ENCODE results near the gene RXYLT1.
A peak's percentile ranks its signal among the peaks of the same experiment; 100 is the strongest.

RXYLT1 gene

DNA sequence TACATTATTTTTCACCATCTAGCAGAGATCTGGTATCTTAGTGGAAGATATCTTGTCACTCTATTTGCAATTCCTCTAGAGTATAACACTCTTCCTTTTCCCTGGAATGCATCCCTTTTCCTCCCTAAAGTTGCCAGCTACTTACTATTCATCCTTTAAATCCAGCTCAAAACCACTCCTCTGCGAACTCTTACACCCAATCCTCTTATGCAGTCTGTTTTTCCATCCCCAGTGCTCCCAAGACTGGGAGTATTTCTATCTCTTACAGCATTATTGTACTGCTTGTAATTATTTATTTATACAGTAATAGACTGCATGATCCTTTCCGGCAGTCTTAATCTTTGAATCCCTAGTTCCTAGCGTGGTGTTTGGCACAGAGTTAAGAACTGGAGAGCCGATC lies 61.9 kb downstream of the RXYLT1 start:
- TF ChIP-seq FOXP2 (optimal IDR thresholded peaks at IDR 0.05; ENCODE audit: borderline replicate concordance, extremely low read depth, extremely low read length, insufficient read depth) (no peak), SIN3A (IDR thresholded peaks at IDR 0.05; ENCODE audit: borderline replicate concordance, insufficient read depth, low read length) (no peak), POLR2AphosphoS5 (IDR thresholded peaks at IDR 0.05; ENCODE audit: low read depth, low read length) (no peak)

DNA sequence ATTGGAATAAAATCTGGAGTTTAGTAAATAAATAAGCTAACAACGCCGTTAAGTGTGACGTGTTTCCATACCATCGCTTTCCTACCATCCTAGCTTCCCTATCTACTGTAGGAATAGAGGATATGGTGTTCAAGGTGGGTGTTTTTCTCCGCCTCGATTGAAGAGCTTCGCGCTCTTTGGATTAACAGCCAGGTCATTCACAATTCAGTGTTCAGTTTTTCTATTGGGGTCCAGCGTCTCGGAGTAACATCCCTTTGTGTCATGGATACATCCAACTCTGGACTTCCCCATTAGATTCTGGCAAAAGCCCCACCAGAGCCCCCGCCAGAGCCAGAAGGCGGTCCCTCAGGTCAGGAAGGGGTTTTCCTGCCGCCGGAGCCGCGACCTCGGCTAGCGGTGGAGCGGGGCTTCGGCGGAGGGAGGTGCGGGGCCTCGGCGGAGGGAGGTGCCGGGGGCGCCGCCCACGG lies 63.6 kb downstream of the RXYLT1 start:
- TF ChIP-seq, protein P1, sequence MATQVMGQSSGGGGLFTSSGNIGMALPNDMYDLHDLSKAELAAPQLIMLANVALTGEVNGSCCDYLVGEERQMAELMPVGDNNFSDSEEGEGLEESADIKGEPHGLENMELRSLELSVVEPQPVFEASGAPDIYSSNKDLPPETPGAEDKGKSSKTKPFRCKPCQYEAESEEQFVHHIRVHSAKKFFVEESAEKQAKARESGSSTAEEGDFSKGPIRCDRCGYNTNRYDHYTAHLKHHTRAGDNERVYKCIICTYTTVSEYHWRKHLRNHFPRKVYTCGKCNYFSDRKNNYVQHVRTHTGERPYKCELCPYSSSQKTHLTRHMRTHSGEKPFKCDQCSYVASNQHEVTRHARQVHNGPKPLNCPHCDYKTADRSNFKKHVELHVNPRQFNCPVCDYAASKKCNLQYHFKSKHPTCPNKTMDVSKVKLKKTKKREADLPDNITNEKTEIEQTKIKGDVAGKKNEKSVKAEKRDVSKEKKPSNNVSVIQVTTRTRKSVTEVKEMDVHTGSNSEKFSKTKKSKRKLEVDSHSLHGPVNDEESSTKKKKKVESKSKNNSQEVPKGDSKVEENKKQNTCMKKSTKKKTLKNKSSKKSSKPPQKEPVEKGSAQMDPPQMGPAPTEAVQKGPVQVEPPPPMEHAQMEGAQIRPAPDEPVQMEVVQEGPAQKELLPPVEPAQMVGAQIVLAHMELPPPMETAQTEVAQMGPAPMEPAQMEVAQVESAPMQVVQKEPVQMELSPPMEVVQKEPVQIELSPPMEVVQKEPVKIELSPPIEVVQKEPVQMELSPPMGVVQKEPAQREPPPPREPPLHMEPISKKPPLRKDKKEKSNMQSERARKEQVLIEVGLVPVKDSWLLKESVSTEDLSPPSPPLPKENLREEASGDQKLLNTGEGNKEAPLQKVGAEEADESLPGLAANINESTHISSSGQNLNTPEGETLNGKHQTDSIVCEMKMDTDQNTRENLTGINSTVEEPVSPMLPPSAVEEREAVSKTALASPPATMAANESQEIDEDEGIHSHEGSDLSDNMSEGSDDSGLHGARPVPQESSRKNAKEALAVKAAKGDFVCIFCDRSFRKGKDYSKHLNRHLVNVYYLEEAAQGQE (IDR thresholded peaks at IDR 0.05; ENCODE audit: insufficient read depth in 1 of 2, low read depth in 2 of 2, low read length in 2 of 2), result no peak
- TF ChIP-seq SIN3A (IDR thresholded peaks at IDR 0.05; ENCODE audit: borderline replicate concordance, insufficient read depth, low read length), result no peak
- TF ChIP-seq TAF1 (IDR thresholded peaks at IDR 0.05; ENCODE audit: borderline replicate concordance, insufficient read depth, low read length), result no peak
- no peak for TF ChIP-seq POLR2AphosphoS5 (IDR thresholded peaks at IDR 0.05; ENCODE audit: low read depth, low read length)
- TF ChIP-seq FOXP2 (optimal IDR thresholded peaks at IDR 0.05; ENCODE audit: borderline replicate concordance, extremely low read depth, extremely low read length, insufficient read depth), result no peak

DNA sequence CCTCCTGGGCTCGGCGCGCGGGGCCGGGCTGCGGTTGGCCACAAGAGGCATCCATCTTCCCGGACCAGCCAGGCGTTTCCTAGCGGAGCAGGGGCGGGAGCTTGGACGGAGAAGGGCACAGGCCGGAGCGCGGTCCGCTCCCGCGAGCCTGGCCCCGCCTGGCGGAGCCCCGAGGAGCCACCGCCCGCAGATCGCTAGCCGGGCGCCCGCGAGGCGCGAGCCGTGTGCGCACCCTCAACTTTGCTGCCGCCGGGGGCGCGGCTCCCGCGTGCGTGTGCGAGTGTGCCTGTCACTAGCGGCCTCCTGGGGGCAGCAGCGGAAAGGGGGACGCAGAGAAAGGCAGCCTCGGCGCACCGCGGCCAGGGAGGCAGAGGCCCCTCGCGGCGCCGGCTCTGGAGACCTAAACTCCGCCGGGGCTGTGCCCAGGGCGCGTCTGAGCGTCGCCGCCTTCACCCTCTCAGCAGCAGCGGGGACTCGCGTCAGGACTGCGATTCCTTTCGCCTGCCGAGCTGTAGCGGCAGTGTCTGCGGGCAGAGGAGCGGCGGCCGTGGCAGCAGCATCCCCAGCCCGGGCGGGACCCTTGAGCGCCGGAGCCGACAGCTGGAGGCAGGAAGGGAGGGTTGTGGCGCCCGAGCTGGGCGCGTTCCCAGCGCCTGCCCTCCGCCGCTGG lies 64.1 kb downstream of the RXYLT1 start:
- TF ChIP-seq FOXP2 (optimal IDR thresholded peaks at IDR 0.05; ENCODE audit: borderline replicate concordance, extremely low read depth, extremely low read length, insufficient read depth) (peak; percentile 87), TAF1 (IDR thresholded peaks at IDR 0.05; ENCODE audit: borderline replicate concordance, insufficient read depth, low read length) (0 out of 2 replicates have a peak, but pooled peaks have one; percentile 15), POLR2AphosphoS5 (IDR thresholded peaks at IDR 0.05; ENCODE audit: low read depth, low read length) (no peak; the same call in 1 of the 2 replicates), SIN3A (IDR thresholded peaks at IDR 0.05; ENCODE audit: borderline replicate concordance, insufficient read depth, low read length) (0 out of 2 replicates have a peak, but pooled peaks have one; percentile 74)
- TF ChIP-seq, protein P1 (IDR thresholded peaks at IDR 0.05; ENCODE audit: insufficient read depth in 1 of 2, low read depth in 2 of 2, low read length in 2 of 2), result 0 out of 4 replicates have a peak, but pooled peaks of 1 of the 2 experiments have one; percentile 20

DNA sequence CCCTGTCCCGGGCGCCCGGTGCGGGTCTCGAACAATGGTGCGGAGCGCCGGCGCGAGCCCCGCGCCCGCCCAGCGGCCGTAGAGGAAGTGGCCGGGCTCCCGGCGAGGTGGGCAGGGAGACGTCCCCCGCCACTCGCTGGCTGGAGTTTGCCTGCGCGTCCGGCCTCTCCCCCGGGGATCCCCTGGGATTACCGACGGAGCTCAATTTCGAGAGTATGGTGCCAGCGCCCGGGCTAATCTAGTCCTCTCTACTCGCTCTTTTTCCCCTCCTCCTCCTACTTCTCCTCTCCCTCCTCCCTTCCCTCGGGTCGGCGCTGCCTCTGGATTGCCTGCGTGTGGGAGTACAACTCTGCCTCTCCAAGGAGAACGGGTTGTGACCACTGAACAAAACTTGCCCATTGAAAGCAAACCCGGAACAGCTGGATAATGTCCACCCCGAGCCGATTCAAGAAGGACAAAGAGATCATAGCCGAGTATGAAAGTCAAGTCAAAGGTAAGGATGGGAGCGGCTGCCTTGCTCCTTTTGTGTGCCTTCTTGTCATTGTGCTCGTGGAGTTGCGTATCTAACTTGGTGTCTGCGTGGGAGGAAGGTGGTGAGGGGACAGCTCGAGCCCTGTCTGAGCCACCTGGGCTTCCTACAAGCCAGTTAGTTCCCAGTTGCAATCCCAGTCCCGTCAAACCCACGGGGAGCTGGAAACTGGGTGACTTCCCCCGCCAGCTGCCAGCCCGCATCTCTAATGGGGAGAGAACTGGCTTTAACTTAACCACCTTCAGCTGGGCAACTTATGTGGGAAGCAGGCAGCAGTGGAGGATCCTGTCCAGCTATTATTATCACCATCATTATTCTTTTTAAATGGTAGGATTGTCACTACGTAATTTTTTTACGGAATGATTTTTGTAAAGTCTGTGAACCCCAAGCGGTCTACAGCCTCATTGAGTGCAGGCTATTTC lies 65.0 kb downstream of the RXYLT1 start, which contains the start of gene SRGAP1:
TSS of gene SRGAP1 (plus strand) at position 310 of the 951 bp plus-strand sequence. CDS start at position 427, 117 bp downstream.
- TF ChIP-seq FOXP2 (optimal IDR thresholded peaks at IDR 0.05; ENCODE audit: borderline replicate concordance, extremely low read depth, extremely low read length, insufficient read depth) (no peak), TAF1 (IDR thresholded peaks at IDR 0.05; ENCODE audit: borderline replicate concordance, insufficient read depth, low read length) (no peak), POLR2AphosphoS5 (IDR thresholded peaks at IDR 0.05; ENCODE audit: low read depth, low read length) (no peak), SIN3A (IDR thresholded peaks at IDR 0.05; ENCODE audit: borderline replicate concordance, insufficient read depth, low read length) (no peak)
- TF ChIP-seq, protein P1 (IDR thresholded peaks at IDR 0.05; ENCODE audit: insufficient read depth in 1 of 2, low read depth in 2 of 2, low read length in 2 of 2), result no peak

DNA sequence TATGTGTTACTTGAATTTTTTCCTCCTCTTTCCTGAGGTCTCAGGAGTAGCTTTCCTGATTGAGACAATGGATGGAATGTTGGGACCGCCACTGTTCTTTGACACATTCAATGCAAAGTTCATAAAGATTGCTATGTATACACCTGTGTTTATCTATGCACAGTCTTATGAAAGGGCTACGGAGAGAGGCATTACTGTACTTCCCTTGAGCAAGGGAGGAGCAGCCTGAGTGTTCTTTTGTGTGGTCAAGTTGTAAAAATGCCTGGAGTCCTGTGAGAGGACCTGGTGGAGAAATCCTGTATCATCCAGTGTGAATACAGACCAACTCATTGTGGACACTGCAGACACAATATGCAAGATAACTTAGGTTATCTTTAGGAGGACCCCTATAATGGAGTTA lies 66.0 kb downstream of the RXYLT1 start:
- TF ChIP-seq SIN3A (IDR thresholded peaks at IDR 0.05; ENCODE audit: borderline replicate concordance, insufficient read depth, low read length) (no peak), TAF1 (IDR thresholded peaks at IDR 0.05; ENCODE audit: borderline replicate concordance, insufficient read depth, low read length) (no peak), POLR2AphosphoS5 (IDR thresholded peaks at IDR 0.05; ENCODE audit: low read depth, low read length) (no peak), FOXP2 (optimal IDR thresholded peaks at IDR 0.05; ENCODE audit: borderline replicate concordance, extremely low read depth, extremely low read length, insufficient read depth) (no peak)
- TF ChIP-seq, protein P1 (IDR thresholded peaks at IDR 0.05; ENCODE audit: insufficient read depth in 1 of 2, low read depth in 2 of 2, low read length in 2 of 2), result no peak

All from PFSK-1 (cell line).